IMR-90 (cell line): ENCODE results near the gene GRM6. TPM values are rescaled to one million over a fixed set of nuclear protein-coding genes. Genes with fewer than 3 reads are reported as not detected.
A peak's percentile ranks its signal among the peaks of the same experiment; 100 is the strongest.

Source experiments
- ATAC-seq: fragments of 200-7000 bp; cut with Tn5 transposase; 2 replicates; pipeline ENCODE4 v1.9.1; 2020; ENCODE audit warnings: low read depth, mild to moderate bottlenecking, moderate library complexity
- BruUV-seq: library from RNA; stranded (reverse); fragments of 400-500 nt; replicated peaks from 2 replicates; lab custom pipeline; 2021; lab: Mats Ljungman, UMichigan
- CTCF ChIA-PET: fragments of 300-600 bp; formaldehyde crosslinking; extraction: SDS; loops from one replicate; lab custom pipeline; 2021; ENCODE audit warnings: antibody characterized with exemption; lab: Yijun Ruan, JAX
- POLR2A ChIA-PET: fragments of 300-600 bp; sonication (Branson Sonifier 250); formaldehyde crosslinking; loops from one replicate; lab custom pipeline; 2022; ENCODE audit warnings: antibody characterized with exemption; ENCODE audit not compliant: unreplicated experiment; lab: Charles Lee
- DNase-seq: peaks from one replicate; pipeline ENCODE4 v3.0.0; 2013
- H2AFZ ChIP-seq: replicated peaks from 2 replicates; pipeline ENCODE3; 2013; ENCODE audit warnings: low read length, mild to moderate bottlenecking; ENCODE audit not compliant: poor library complexity
- H2AK5ac ChIP-seq: 2 replicates; pipeline ENCODE4 v1.6.1; 2013; ENCODE audit warnings: low read depth, low read length, inconsistent platforms
- H2AK9ac ChIP-seq: replicated peaks from 2 replicates; pipeline ENCODE3; 2013; ENCODE audit warnings: mild to moderate bottlenecking, low read depth, low read length, moderate library complexity; ENCODE audit not compliant: poor library complexity
- H2BK120ac ChIP-seq: 2 replicates; pipeline ENCODE4 v1.6.1; 2013; ENCODE audit warnings: low read depth, low read length, inconsistent platforms
- H2BK15ac ChIP-seq: 3 replicates; pipeline ENCODE4 v1.6.1; 2013; ENCODE audit warnings: low read depth, low read length, inconsistent platforms
- H2BK20ac ChIP-seq: 2 replicates; pipeline ENCODE4 v1.6.1; 2013; ENCODE audit warnings: low read depth, mild to moderate bottlenecking, inconsistent platforms, low read length, moderate library complexity
- H2BK5ac ChIP-seq: 2 replicates; pipeline ENCODE4 v1.6.1; 2013; ENCODE audit warnings: mild to moderate bottlenecking, low read depth, low read length, inconsistent platforms; ENCODE audit not compliant: poor library complexity, severe bottlenecking
- H3K14ac ChIP-seq: replicated peaks from 2 replicates; pipeline ENCODE4 v1.6.1; 2013; ENCODE audit warnings: low read depth, low read length, inconsistent platforms
- H3K18ac ChIP-seq: 2 replicates; pipeline ENCODE4 v1.6.1; 2013; ENCODE audit warnings: low read depth, low read length, control low read depth
- H3K23ac ChIP-seq: 2 replicates; pipeline ENCODE4 v1.6.1; 2013; ENCODE audit warnings: low read depth, low read length, inconsistent platforms
- H3K27ac ChIP-seq: 2 replicates; pipeline ENCODE4 v1.5.1; 2013; ENCODE audit warnings: mild to moderate bottlenecking, control low read depth, low read length; ENCODE audit not compliant: insufficient read depth
- H3K27me3 ChIP-seq: 2 replicates; pipeline ENCODE4 v1.6.1; 2013; ENCODE audit warnings: low read length; ENCODE audit not compliant: control insufficient read depth, insufficient read depth
- H3K36me3 ChIP-seq: 2 replicates; pipeline ENCODE4 v1.6.1; 2013; ENCODE audit warnings: low read length, mixed read lengths; ENCODE audit not compliant: control insufficient read depth, insufficient read depth
- H3K4ac ChIP-seq: 2 replicates; pipeline ENCODE4 v1.6.1; 2013; ENCODE audit warnings: low read depth, low read length, inconsistent platforms
- H3K4me1 ChIP-seq: 2 replicates; pipeline ENCODE4 v1.6.1; 2013; ENCODE audit warnings: low read length, mixed read lengths; ENCODE audit not compliant: control insufficient read depth, insufficient read depth
- H3K4me2 ChIP-seq: 2 replicates; pipeline ENCODE4 v1.6.1; 2013; ENCODE audit warnings: low read depth, mild to moderate bottlenecking, control low read depth, low read length, moderate library complexity
- H3K4me3 ChIP-seq: 2 replicates; pipeline ENCODE4 v1.5.1; 2013; ENCODE audit warnings: low read depth, mild to moderate bottlenecking, control low read depth, low read length, moderate library complexity; ENCODE audit not compliant: insufficient read depth
- H3K56ac ChIP-seq: 2 replicates; pipeline ENCODE4 v1.6.1; 2013; ENCODE audit warnings: low read length, inconsistent platforms; ENCODE audit not compliant: insufficient read depth; ENCODE audit errors: extremely low read depth
- H3K79me1 ChIP-seq, 2 experiments: 2 replicates each; pipeline ENCODE4 v1.6.1; 2013; ENCODE audit warnings: low read length in 2 of 2, inconsistent platforms in 1 of 2, low read depth in 1 of 2
- H3K9ac ChIP-seq: 2 replicates; pipeline ENCODE4 v1.6.1; 2013; ENCODE audit warnings: low read depth, low read length, control low read depth
- H3K9me1 ChIP-seq: 2 replicates; pipeline ENCODE4 v1.6.1; 2013; ENCODE audit warnings: low read length, inconsistent platforms; ENCODE audit not compliant: insufficient read depth
- H3K9me3 ChIP-seq: 2 replicates; pipeline ENCODE4 v1.6.1; 2013; ENCODE audit warnings: low read length; ENCODE audit not compliant: control insufficient read depth, insufficient read depth
- H4K20me1 ChIP-seq: 2 replicates; pipeline ENCODE4 v1.6.1; 2013; ENCODE audit warnings: low read length, inconsistent platforms; ENCODE audit not compliant: insufficient read depth
- H4K5ac ChIP-seq: 2 replicates; pipeline ENCODE4 v1.6.1; 2013; ENCODE audit warnings: mild to moderate bottlenecking, low read depth, low read length, control low read depth
- H4K8ac ChIP-seq, 2 experiments: 2 replicates each; pipeline ENCODE4 v1.6.1; 2013; ENCODE audit warnings: low read depth in 2 of 2, low read length in 2 of 2, control low read depth in 1 of 2, inconsistent platforms in 1 of 2
- H4K91ac ChIP-seq: 2 replicates; pipeline ENCODE4 v1.6.1; 2013; ENCODE audit warnings: low read depth, low read length, inconsistent platforms; ENCODE audit not compliant: insufficient read depth
- FOS ChIP-seq: fragments of 150-350 bp; IDR thresholded peaks from 2 replicates; pipeline ENCODE4 v1.6.1; 2016; ENCODE audit warnings: low read depth, low read length
- MAFK ChIP-seq: IDR thresholded peaks from 2 replicates; pipeline ENCODE4 v1.6.1; 2012; ENCODE audit warnings: low read depth, low read length, improper control_type of control experiment
- RAD21 ChIP-seq: IDR thresholded peaks from 2 replicates; pipeline ENCODE4 v1.6.1; 2012; ENCODE audit warnings: low read length, improper control_type of control experiment
- WGBS, 2 experiments: methylation state at CpG; one replicate each; pipeline versions ENCODE4 v1.1.5 to v1.1.7; 2013; ENCODE audit warnings: missing lambda C conversion rate in 2 of 2; ENCODE audit not compliant: insufficient read length in 1 of 2; ENCODE audit errors: extremely low coverage in 2 of 2; 5-methylcytosine and 5-hydroxymethylcytosine counted together
- dilution Hi-C: fragments of 300-500 bp; cut with HindIII; formaldehyde crosslinking; loops from one replicate; pipeline ENCODE4 v1.14.3; 2018; ENCODE audit warnings: low sequenced_read_pairs; ENCODE audit not compliant: unreplicated experiment
- in situ Hi-C: fragments of 300-500 bp; cut with MboI; formaldehyde crosslinking; loops from 3 replicates; pipeline ENCODE4 v1.14.3; 2019; ENCODE audit warnings: low sequenced_read_pairs, inconsistent platforms, mixed read lengths
- intact Hi-C: fragments of 100-400 bp; cut with micrococcal nuclease; formaldehyde crosslinking; loops from 2 replicates; pipeline ENCODE4 v1.10.0; 2022
- polyA plus RNA-seq, 3 experiments: library from polyadenylated mRNA; depleted of rRNA; stranded (reverse); fragments of >200 nt; gene quantifications; 2 replicates each; pipeline ENCODE4 v1.2.3, GENCODE V29; 2012; ENCODE audit warnings: low replicate concordance in 1 of 3
- total RNA-seq: library from RNA; depleted of rRNA; stranded (reverse); fragments of >200 nt; gene quantifications from 2 replicates; pipeline ENCODE4 v1.2.3, GENCODE V29; 2012

GRM6 gene
- total and polyA plus RNA-seq, 2 of the 4 experiments (the other 2 are of a cell fraction): not detected

DNA sequence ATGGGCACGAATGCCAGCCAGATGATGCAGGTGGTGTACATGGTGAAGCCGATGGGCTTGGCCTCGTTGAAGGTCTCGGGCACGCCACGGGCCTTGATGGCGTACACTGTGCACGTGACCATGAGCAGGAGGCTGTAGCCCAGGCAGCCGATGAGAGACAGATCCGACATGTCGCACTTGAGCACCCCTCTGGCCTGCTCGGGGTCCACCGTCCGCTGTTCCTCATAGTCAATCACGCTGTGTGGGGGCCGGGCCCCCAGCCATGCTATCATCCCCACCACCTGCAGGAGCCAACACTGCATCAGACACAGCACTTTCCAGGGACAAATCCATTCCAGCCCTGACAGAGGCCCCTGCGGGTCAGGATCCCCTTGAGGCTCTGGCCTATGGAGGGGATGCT, 12.2 kb downstream of the GRM6 start:
- Histone ChIP-seq H3K36me3 (no peaks in the 10 kb centered on the region), H3K18ac (no peak overlapping the region), H2AFZ (peak overlapping the region; percentile 33), H3K23ac (no peak overlapping the region), H3K9me1 (no peaks in the 10 kb centered on the region), H2BK5ac (no peak overlapping the region), H3K4me1 (no peaks in the 10 kb centered on the region), H3K14ac (no peak overlapping the region), H3K27me3 (no peaks in the 10 kb centered on the region), H3K4me3 (no peak overlapping the region), H3K9me3 (peaks cover 61% of the 10 kb centered on the region), H4K20me1 (no peaks in the 10 kb centered on the region), H3K9ac (no peak overlapping the region), H3K27ac (no peak overlapping the region), H2AK5ac (no peak overlapping the region), H3K4me2 (no peak overlapping the region), H4K8ac (no peak overlapping the region), H4K91ac (no peak overlapping the region), H2BK120ac (no peak overlapping the region), H2AK9ac (no peak overlapping the region), H3K4ac (no peak overlapping the region), H2BK15ac (no peak overlapping the region), H4K5ac (no peak overlapping the region), H2BK20ac (no peak overlapping the region), H3K56ac (no peak overlapping the region), H3K79me1 (no peaks in the 10 kb centered on the region)
- intact Hi-C loops: no loop called here
- 82% methylated on average over 14 of the region's 17 CpGs; no CpG with 5 or more reads in 1 of the 2 experiments for WGBS, 2 experiments
- CTCF ChIA-PET: no interaction called here
- POLR2A ChIA-PET: no interaction called here
- dilution Hi-C loops: no loop called here
- in situ Hi-C loops: no loop called here
- ATAC-seq: no peak
- DNase-seq: no peak
- TF ChIP-seq MAFK: no peak
- no peak for TF ChIP-seq FOS
- no peak for TF ChIP-seq RAD21
- BruUV-seq: no TSS peak
